Thyroid gland (tissue), 4 donors: ENCODE results near the gene MARK1. TPM values are rescaled to one million over a fixed set of nuclear protein-coding genes. Genes with fewer than 3 reads are reported as not detected.

Source experiments
- DNase-seq, 2 donors: peaks; one replicate each; pipeline ENCODE4 v3.0.0-alpha.2; 2019
- H3K27ac ChIP-seq, 3 donors: fragments of 200-600 bp; sonication (generic); 1 replicate in 2 of 3; 2 replicates in 1 of 3; pipeline ENCODE4 v1.5.1; 2016 to 2019; ENCODE audit warnings: mild to moderate bottlenecking in 1 of 3, moderate library complexity in 1 of 3
- H3K27me3 ChIP-seq: fragments of 200-600 bp; sonication (generic); one replicate; pipeline ENCODE4 v1.5.1; 2019
- H3K36me3 ChIP-seq, 2 donors: fragments of 200-600 bp; sonication (generic); one replicate each; pipeline ENCODE4 v1.5.1; 2016 to 2019
- H3K4me1 ChIP-seq, 2 donors: fragments of 200-600 bp; sonication (generic); one replicate each; pipeline ENCODE4 v1.5.1; 2017 to 2019
- H3K4me3 ChIP-seq, 3 donors: fragments of 200-600 bp; sonication (generic); replicated peaks in 1 of 3; 1 replicate in 2 of 3; 2 replicates in 1 of 3; pipeline ENCODE4 v1.5.1; 2016; ENCODE audit warnings: mild to moderate bottlenecking in 1 of 3
- H3K9me3 ChIP-seq: fragments of 200-600 bp; sonication (generic); one replicate; pipeline ENCODE4 v1.5.1; 2017
- CTCF ChIP-seq, 6 experiments: fragments of 200-600 bp in 3 of 6; fragments of 450-650 bp in 3 of 6; sonication (generic) in 3 of 6; IDR thresholded peaks; one replicate each; pipeline ENCODE4 v1.5.1; 2016 to 2019; ENCODE audit warnings: antibody characterized with exemption in 6 of 6, mild to moderate bottlenecking in 2 of 6, inconsistent platforms in 1 of 6, moderate library complexity in 1 of 6
- POLR2A ChIP-seq, 2 donors: fragments of 450-650 bp; IDR thresholded peaks; one replicate each; pipeline ENCODE4 v1.6.1; 2017; ENCODE audit warnings: antibody characterized with exemption in 2 of 2, mild to moderate bottlenecking in 2 of 2, moderate library complexity in 1 of 2
- WGBS, 2 donors: methylation state at CpG; one replicate each; pipeline ENCODE4 v1.1.5; 2017; 5-methylcytosine and 5-hydroxymethylcytosine counted together
- intact Hi-C: fragments of 100-400 bp; cut with DNase I; formaldehyde crosslinking; loops from one replicate; pipeline ENCODE4 v1.15.1; 2023
- total RNA-seq, 4 donors: library from RNA; depleted of rRNA; stranded (reverse); fragments of >200 nt; gene quantifications; one replicate each; pipeline ENCODE4 v1.2.3, GENCODE V29; 2016

The MARK1 gene
- total RNA-seq, 4 donors from 2014 or later = 10.9 to 21.2 (median 14.4) TPM

- intact Hi-C loops = no loop called here
- no peak overlapping the region for H3K27ac ChIP-seq
- no peaks in the 10 kb centered on the region for H3K27me3 ChIP-seq
- no peaks in the 10 kb centered on the region for H3K9me3 ChIP-seq
- no peaks in the 10 kb centered on the region for H3K36me3 ChIP-seq
- no peak overlapping the region for H3K4me3 ChIP-seq
- no peak for TF ChIP-seq CTCF (IDR thresholded peaks at IDR 0.05)
- no peak for TF ChIP-seq POLR2A (IDR thresholded peaks at IDR 0.05)
- WGBS, 2 donors = 75 to 83% methylated on average over 5 of the region's 5 CpGs
- DNase-seq = no peak
- peaks cover 0 to 6% of the 10 kb centered on the region in 2 donors for H3K4me1 ChIP-seq
Measured at GRCh38 chr1:220487297-220487820, 40.6 kb upstream of the MARK1 start.

- DNase-seq = no peak
- H3K4me3 ChIP-seq = no peak overlapping the region
- H3K27ac ChIP-seq = no peak overlapping the region
- H3K27me3 ChIP-seq = no peaks in the 10 kb centered on the region
- intact Hi-C loops = no loop called here
- no peaks in the 10 kb centered on the region for H3K4me1 ChIP-seq
- no peaks in the 10 kb centered on the region for H3K36me3 ChIP-seq
- WGBS, 2 donors = 74 to 84% methylated on average over 2 of the region's 2 CpGs
- TF ChIP-seq POLR2A (IDR thresholded peaks at IDR 0.05) (no peak), CTCF (IDR thresholded peaks at IDR 0.05) (no peak)
- H3K9me3 ChIP-seq = no peaks in the 10 kb centered on the region
Measured at GRCh38 chr1:220491891-220492290, 36.0 kb upstream of the MARK1 start.

- no peak overlapping the region for H3K27ac ChIP-seq
- WGBS, 2 donors = 55 to 62% methylated on average over 5 of the region's 5 CpGs
- no peaks in the 10 kb centered on the region for H3K36me3 ChIP-seq
- intact Hi-C loops = no loop called here
- no peak for TF ChIP-seq CTCF (IDR thresholded peaks at IDR 0.05)
- no peak for TF ChIP-seq POLR2A (IDR thresholded peaks at IDR 0.05)
- H3K9me3 ChIP-seq = no peaks in the 10 kb centered on the region
- no peak for DNase-seq
- H3K27me3 ChIP-seq = no peaks in the 10 kb centered on the region
- H3K4me1 ChIP-seq = no peaks in the 10 kb centered on the region
- H3K4me3 ChIP-seq = no peak overlapping the region
Measured at GRCh38 chr1:220497220-220497947, 30.6 kb upstream of the MARK1 start.

GRCh38 chr1:220498188-220498587, 29.7 kb upstream of the MARK1 start:
- intact Hi-C loops = no loop called here
- Histone ChIP-seq H3K4me3 (no peak overlapping the region), H3K9me3 (no peaks in the 10 kb centered on the region), H3K27ac (no peak overlapping the region), H3K36me3 (no peaks in the 10 kb centered on the region), H3K27me3 (no peaks in the 10 kb centered on the region), H3K4me1 (no peaks in the 10 kb centered on the region)
- TF ChIP-seq POLR2A (IDR thresholded peaks at IDR 0.05) = no peak
- 66 to 74% methylated on average over 2 of the region's 2 CpGs for WGBS, 2 donors
- no peak for DNase-seq

- no peak for TF ChIP-seq POLR2A (IDR thresholded peaks at IDR 0.05)
- TF ChIP-seq CTCF (IDR thresholded peaks at IDR 0.05) = no peak
- intact Hi-C loops = no loop called here
- H3K27me3 ChIP-seq = no peaks in the 10 kb centered on the region
Measured at GRCh38 chr1:220500372-220500771, 27.6 kb upstream of the MARK1 start.

More at GRCh38 chr1:220500372-220500771, 27.6 kb upstream of the MARK1 start:
- Histone ChIP-seq H3K9me3 (no peaks in the 10 kb centered on the region), H3K36me3 (no peaks in the 10 kb centered on the region), H3K4me3 (no peak overlapping the region), H3K4me1 (no peaks in the 10 kb centered on the region), H3K27ac (no peak overlapping the region)
- DNase-seq = no peak
- 77 to 84% methylated on average over 1 of the region's 1 CpG for WGBS, 2 donors
